SIG-M5 treated with dmso at 0.1 percent for 504 hours (cell line): Measurements from ENCODE around the gene DBR1.
"Not testable (repeated sequence)": the region's sequence is repeated elsewhere in the genome, so short reads cannot be mapped to it uniquely, and the experiment has no call there.

Experiments
- DNase-seq: peaks from one replicate; lab custom pipeline; 2025; ENCODE audit not compliant: unreplicated experiment; lab: John Stamatoyannopoulos, UW

DBR1 gene

DNA sequence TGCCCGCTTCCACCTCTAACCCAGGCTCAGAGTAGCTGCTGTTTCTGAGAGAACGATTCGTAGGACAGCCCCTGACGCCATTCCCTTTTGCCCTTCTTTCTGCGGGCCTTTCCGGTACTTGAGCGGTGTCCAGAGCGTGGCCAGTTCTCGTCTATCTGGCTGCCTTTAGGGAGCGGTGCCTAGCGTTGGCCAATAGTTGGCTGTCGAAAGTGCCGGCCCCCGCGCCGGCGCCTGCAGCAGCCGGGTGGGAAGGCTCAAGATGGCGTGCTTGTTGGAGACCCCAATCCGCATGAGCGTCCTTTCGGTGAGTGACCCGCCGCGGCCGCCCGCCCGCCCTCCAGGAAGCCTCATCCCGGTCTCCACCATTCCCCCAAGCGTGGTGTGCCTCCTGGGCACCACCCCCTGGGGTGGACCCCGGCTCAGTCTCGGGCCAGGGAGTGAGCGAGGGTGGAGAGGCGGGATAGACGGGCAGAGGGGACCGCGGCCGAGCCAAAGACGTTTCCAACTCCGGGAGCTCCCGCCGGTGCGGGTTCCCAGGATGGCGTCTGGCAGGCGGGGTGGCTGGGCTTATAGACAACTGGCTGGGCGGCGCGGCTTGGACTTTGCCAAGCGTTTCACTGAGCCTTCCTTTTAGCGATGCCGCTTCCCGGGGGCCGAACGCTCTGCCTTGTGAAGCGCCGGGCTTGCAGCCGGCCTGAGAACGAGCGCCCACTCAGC is 12.7 kb upstream of the DBR1 start, which contains the start of gene ARMC8:
Gene ARMC8 (plus strand): TSS at position 6 of the 717 bp plus-strand sequence. CDS start 254 bp downstream, at position 260.
- DNase-seq = peak; percentile 92

DNA sequence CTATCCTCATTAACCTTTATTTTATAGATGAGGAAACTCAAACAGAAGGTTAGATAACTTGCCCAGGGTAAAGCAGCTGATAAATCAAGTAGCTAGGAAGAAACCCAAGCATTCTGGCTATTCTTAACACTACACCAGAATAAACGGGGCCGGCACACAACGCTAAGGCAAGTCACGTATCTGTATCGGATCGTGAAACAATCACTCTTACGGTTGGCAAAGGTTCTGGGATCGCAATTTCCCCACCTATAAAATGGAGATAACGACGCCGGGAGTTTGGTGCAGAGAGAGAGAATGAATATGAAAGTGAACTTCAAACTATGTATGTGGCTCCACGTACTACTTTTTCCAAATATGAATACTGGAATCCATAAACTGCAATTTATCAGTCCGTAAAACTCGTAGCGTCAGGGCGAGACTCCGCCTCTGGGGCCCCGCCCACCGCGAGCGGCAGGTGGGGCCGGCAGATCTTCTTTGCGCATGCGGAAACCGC is 12.1 kb upstream of the DBR1 start:
- peak; percentile 63 for DNase-seq

DNA sequence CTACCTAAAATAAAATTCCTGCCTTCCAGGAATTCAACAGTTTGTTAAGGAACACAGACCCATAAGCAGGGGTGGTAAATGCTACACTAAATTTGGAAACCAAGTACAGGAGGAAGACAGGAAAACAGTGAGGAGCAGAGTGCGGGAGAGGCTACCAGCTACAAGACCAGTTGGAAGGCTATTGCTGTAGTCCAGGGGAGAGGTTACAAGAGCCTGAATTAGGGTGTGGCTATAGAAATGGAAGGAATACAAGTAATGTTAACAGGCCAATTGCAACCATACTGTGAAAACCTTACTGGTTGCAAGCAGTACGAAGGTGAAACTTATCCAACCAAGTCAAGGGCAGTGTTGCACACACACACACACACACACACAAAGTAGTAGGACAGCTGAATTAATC is 11.5 kb upstream of the DBR1 start:
- DNase-seq = no peak

DNA sequence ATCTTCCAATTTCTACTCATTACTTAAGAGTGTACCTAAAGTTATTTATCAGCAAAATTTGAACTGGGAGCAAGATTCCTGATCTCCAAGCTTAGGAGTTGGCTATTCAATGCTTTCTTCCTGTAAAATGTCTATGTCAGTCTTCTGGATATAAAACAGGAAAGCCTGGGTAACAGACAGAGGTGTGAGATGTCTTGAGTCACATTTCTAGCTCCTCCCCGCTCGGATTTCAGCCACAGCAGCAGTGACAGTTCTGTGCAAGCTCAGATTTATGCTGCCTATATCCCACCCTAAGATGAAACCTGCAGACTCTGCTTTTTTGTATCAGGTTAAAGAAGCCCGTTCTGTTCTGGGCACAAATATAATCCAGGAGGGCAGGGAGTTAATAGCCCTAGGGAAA is 10.3 kb upstream of the DBR1 start:
- no peak for DNase-seq

DNA sequence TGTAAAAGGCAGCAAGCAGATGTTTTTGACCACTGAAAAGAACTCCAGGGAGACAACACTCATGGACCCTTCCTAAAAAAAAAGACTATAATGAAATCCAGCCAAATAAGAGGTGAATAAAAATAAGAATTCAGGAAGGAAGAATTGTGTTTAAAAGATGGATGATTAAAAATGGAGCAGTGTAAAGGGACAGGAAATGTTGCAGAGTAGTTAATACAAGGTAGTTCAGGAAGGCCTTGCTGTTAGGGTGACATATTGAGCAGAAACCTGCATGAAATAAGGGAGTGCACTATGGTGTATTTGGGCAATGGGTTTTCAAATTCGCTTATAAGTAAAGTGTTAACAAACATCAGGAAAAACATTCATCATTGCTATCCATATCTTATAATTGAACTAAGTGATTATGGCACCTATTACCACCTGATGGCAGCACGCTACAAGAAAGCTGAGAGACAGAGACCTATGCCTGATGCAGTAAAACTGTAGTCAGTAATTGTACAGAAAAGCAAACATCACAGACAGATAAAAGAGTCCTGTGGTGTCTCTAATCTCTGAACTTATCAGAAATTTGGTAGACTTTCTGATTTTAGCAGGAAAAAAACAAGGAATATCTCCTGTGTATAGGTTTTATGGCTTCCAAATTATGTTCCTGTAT is 5.8 kb upstream of the DBR1 start:
- DNase-seq = peak; percentile 50

DNA sequence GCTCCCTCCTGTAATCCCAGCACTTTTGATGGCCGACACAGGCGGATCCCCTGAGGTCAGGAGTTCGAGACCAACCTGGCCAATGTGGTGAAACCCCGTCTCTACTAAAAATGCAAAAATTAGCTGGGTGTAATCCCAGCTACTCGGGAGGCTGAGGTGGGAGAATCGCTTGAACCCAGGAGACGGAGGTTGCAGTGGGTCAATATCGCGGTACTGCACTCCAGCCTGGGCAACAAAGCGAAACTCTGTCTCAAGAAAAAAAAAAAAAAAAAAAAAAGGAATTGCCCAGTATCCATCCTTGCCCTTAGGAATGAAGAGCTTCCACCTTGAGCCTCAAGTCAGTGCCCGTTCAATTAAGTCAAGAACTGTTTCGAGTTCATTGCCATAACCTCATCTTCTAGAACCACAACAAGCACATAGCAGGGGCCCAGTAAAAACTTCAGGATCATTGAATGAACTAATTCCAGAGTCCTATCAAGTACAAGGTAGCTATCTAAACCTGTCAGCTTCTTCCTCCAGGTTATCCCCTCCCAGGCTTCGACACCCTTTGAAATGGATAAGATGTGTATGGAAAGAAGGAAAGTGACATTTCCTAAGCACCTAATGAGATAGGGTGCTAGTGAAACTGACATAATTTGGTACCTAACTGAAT is 826 bp downstream of the DBR1 start:
- DNase-seq = peak; percentile 11

DNA sequence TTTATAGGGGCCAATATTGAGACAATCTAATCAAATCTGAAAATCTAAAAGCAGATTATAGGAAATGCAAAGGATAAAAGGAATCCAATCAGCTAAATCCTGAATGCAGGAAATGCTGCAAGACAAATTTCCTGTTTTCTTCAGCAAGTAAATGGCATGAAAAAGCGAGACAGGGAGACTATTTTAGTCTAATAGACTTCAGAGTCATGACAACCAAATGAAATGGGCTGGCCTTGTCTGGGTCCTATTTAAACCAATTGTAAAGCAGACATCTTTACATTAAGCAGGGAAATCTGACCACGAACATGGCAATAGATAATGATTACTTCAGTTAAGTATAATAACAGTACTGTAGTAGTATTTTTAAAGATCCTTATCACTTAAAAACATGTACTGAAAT is 2.1 kb downstream of the DBR1 start:
- DNase-seq = no peak

DNA sequence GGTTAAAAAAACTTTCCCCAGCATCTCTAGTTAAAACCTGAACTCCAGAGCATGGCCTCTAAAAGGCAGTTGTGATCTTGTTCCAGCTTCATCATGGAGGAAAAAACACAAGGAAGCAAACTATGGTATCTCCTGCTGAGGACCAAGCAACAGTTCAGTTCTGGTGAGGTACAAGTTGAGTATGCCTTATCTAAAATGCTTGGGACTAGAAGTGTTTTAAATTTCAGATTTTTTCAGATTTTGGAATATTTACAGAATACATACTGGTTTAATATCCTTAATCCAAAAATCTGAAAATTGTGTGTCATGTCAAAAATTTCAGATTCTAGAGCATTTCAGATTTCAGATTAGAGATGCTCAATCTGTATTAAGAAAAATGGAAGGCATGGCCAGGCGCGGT is 9.7 kb downstream of the DBR1 start:
- DNase-seq = no peak

DNA sequence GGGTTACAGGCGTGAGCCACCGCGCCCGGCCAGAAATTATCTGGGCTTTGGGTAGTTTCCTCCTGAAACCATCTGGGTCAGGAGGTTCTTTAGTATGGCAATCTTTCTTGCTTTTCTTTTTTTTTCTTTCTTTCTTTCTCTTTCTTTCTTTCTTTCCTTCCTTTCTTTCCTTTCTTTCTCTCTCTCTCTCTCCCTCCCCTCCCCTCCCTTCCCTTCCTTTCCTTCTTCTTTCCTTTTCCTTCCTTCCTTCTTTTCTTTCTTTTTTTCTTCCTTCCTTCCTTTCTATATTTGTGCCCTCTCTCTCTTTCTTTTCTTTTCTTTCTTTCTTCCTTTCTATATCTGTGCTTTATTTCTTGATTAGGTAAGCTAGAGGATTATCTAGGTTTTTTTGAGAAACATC is 17.0 kb downstream of the DBR1 start:
- DNase-seq = no peak

DNA sequence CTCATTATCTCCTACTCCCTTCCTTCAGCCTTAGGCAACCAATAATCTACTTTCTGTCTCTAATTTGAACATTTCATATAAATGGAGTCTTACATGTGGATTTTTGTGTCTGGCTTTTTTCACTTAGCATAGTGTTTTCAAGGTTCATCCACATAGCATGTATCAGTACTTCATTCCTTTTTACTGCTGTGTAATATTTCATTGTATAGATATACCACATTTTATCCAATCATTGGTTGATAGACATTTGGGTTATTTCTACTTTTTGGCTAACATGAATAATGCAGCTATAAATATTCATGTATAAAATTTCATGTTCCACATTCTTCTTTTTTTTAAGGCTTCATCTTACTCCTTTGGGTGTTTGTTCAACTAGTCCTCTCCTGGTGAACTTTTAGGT is 20.2 kb downstream of the DBR1 start:
- DNase-seq = no peak

DNA sequence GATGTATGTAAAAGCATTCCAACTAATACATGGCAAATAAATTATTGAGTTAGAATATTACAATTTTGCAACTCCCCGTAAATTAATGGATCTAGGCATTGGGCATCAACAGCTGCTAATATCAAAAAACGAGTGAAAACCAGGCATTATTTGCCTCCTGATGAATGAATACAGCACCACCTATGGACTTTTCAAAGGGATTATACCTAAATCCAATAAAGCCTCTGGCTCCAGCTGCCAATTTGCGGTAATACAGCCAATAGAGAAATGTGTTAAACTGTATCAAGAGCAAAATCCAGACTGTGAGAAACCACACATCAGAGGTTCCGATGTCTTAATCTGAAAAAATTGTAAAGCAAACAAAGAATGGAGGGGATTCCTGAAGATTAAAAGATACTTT is 26.2 kb downstream of the DBR1 start:
- peak; percentile 11 for DNase-seq

DNA sequence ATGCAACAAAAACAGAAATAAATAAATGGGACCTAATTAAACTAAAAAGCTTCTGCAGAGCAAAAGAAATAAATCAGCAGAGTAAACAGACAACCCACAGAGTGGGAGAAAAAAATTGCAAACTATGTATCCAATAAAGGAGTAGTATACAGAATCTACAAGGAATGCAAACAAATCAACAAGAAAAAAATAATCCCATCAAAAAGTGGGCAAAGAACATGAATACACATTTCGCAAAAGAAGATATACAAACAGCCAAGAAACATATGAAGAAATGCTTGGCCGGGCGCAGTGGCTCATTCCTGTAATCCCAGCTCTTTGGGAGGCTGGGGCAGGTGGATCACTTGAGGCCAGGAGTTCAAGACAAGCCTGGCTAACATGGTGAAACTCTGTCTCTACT is 32.5 kb downstream of the DBR1 start:
- DNase-seq = not testable (repeated sequence)

DNA sequence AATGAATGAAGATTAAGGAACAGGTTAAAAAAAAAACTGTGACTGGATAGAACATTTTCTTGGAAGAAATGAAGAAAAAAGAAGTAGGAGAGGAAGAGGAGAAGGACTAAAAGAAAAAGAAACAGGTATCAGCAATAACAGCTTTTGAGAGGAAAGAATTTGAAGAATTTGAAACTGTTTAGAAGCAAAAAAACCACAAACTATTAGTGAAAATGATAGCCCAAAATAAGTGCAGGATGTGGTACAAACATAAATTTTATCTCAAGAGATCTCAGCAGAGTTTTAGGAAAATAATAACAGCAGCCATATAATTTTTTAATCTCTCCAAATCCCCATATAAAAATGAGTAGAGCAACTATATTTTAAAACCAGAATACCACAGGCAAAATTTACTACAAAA is 33.8 kb downstream of the DBR1 start:
- DNase-seq = no peak

DNA sequence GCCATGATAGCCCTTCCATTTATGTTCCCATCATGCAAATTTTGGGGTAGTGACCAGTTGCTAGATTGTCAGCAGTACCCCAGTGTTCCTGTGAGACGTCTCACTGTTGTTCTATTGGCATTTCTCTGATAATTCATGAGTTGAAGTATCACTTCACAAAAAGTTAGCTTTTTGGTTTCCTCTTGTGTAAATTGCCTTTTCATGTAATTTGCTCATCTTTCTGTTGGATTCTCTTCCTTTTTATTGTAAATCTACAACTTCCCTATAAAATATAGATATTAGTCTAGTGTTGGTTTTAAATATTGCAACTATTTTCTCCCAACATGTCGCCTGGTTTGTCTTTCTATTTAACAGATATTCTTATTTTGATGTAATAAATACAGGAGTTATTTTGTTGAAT is 35.0 kb downstream of the DBR1 start:
- DNase-seq = peak; percentile 29

DNA sequence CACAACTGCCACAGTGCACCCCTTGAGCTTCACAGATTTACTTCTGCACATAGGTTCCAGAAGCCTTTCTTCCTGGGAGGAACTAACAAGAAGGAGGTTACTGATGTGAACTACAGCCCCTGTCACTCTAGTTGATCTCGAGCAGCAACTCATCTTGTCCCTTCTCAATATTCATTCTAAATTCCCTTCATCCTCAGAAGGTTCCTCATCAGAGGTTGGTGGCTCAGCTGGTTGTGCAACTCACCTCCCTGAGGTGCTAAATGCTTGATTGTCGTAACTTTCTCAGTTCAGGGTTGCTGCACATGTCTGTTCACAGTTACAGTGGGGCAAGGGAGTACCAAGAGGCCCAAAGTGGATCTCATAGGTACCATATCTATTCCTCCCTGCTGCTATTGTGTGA is 36.9 kb downstream of the DBR1 start:
- peak; percentile 83 for DNase-seq

DNA sequence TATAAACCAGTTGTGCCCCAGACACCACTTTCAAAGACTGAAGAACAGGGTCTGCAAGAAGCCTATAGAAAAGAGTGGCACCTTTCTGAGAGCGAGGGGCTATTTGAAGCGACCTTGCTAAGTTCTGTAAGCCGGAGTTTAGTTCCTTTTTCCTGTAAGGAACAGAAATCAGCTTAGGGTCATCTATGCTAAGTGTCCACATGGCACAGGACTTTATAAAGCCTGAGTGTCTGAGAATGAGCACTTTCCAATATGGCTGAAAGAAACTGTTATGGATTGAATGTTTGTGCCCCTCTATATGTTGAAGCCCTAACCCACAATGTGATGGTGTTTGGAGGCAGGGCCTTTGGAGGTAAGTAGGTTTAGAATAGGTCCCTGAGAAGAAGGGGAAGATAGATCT is 38.5 kb downstream of the DBR1 start:
- peak; percentile 44 for DNase-seq

DNA sequence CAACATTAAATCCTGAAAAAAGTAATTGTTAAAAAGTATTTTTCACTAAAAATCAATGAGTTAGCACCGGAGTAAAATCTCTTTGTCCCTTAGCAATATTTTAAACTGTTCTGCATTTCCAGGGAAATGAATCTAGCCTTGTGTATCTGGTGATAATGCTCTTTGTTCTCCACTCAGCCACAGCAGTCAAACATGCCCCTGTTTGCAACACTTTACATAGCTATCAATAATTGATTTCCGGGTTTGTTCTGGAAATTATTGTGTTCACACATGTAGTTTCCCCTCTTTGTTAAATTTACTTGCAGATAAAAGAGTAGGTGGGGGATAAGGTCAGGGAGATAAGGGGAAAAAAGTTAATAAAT is 38.9 kb downstream of the DBR1 start:
- no peak for DNase-seq

DNA sequence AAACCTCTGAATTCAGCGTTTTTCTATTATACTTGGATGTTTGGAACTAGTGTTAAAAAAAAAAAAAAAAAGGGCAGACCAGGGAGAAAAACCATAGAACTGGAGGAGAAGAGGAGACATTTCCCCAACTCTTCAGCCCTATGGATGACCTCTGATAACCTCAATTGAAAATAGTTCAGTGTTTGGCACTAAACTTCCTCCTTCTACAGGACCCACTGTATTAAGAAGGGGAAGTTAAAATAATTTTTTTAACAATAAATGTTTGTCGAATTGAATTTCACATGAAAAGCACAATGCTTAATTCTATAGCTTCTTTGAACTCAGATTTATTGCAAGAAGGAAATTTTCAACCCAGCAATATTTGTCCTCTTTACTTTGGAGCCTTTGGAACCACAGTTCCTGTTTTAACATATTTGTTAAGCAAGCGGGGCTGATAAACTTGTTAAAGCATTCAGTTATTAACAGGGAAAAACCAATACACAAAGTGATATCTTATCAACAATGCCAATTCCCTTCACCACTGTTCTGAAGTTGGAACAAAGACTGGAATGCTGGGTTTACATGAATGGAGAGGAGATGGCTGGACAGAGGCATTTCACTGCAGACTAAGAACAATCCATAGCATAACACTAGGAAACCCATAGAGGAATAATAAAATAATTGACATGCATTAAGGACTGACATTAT is 39.4 kb downstream of the DBR1 start:
- peak; percentile 76 for DNase-seq

DNA sequence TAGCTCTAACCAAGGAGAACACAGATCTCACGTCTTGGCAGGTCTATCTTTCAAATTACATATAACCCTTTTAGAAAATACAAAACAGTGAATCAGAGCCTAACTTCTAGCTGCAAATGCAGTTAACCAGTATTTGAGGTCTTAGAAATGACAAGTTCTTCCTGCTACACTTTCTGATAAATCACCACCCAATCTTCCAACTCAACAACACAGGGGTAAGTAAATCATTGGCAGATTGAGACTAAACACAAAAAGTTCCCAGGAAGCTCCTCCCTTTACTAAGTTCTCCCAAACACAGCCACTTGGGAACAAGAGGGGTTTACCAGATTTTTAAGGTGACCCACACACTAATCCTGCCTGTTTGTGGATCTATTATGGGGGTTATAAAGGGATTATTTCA is 42.5 kb downstream of the DBR1 start, which contains the start of gene A4GNT:
Gene A4GNT (minus strand): TSS at position 152 of the 400 bp plus-strand sequence. CDS start 1,134 bp downstream, outside the sequence.
- DNase-seq = no peak

DNA sequence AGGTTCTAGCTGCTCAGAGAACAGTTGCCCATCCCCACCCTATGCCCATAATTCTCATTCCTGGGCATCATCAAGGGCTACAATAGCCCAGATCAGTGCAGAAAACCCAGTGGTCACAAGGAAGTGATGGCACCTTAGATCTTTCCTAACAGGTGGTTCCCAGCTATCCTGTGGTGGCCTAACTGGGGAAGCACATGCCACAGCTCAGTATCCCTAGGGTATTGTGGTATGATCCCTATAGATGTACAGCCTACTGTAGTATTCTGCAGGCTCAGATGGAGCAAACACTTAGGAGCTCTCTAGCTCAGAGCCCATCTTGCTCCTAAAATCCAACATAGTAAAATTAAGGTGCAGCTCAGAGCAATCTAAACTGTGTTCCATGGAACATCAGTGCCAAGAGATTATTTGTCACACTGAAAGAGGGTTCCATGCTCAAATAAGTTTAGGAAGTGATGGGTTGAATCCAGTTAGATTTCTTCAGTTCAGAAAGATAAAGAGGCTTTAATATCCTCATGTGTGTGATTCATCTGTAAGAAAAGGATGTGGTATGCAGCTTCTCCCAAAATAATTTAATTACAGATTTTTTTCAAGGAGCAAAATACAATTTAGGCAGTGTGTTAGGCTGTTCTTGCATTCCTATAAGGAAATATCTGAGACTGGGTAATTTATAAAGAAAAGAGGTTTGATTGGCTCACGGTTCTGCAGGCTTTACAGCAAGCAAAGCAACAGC is 46.9 kb downstream of the DBR1 start:
- DNase-seq = no peak
